SU-DHL-6 (cell line): Measurements from ENCODE around the gene GEMIN4.

Source experiments
- CTCF ChIP-seq: fragments of 200-600 bp; sonication (generic); IDR thresholded peaks from one replicate; pipeline ENCODE4 v1.5.1; 2017; ENCODE audit warnings: antibody characterized with exemption, mild to moderate bottlenecking, low read length, moderate library complexity; ENCODE audit not compliant: insufficient read depth, poor library complexity, severe bottlenecking
- EZH2phosphoT487 ChIP-seq: fragments of 200-600 bp; sonication (generic), shearing (Covaris generic); conservative IDR thresholded peaks from 2 replicates; pipeline ENCODE4 v1.6.1; 2018; ENCODE audit warnings: mild to moderate bottlenecking, antibody characterized with exemption, low read length, moderate library complexity, mixed read lengths

GRCh38 chr17:704111-704864 lies 47.8 kb downstream of the GEMIN4 start:
- no peak for TF ChIP-seq CTCF
- TF ChIP-seq EZH2phosphoT487, result no peak
